Thymus (tissue), 11 donors: ENCODE data around the gene IL6R. TPM values are rescaled to one million over a fixed set of nuclear protein-coding genes. Genes with fewer than 3 reads are reported as not detected.

Experiments
- DNase-seq, 9 donors: peaks; one replicate each; pipeline ENCODE4 v3.0.0-alpha.2; 2013; ENCODE audit warnings: low spot score in 9 of 9, low read depth in 6 of 9, missing footprints in 1 of 9
- H3K27ac ChIP-seq, 2 donors: one replicate each; pipeline ENCODE4 v1.5.1; 2013; ENCODE audit warnings: control low read depth in 1 of 2, low read depth in 1 of 2, low read length in 1 of 2, mild to moderate bottlenecking in 1 of 2, moderate library complexity in 1 of 2
- H3K27me3 ChIP-seq, 2 donors: one replicate each; pipeline ENCODE4 v1.5.1; 2013; ENCODE audit warnings: low read length in 1 of 2; ENCODE audit not compliant: control insufficient read depth in 2 of 2, insufficient read depth in 1 of 2
- H3K36me3 ChIP-seq, 2 donors: one replicate each; pipeline ENCODE4 v1.5.1; 2013; ENCODE audit warnings: low read length in 1 of 2, mild to moderate bottlenecking in 1 of 2, moderate library complexity in 1 of 2; ENCODE audit not compliant: control insufficient read depth in 2 of 2, insufficient read depth in 2 of 2
- H3K4me1 ChIP-seq, 2 donors: one replicate each; pipeline ENCODE4 v1.5.1; 2013; ENCODE audit warnings: low read length in 2 of 2; ENCODE audit not compliant: control insufficient read depth in 2 of 2, insufficient read depth in 2 of 2
- H3K4me3 ChIP-seq, 2 donors: one replicate each; pipeline ENCODE4 v1.5.1; 2013; ENCODE audit warnings: low read length in 2 of 2, control low read depth in 1 of 2, mild to moderate bottlenecking in 1 of 2
- H3K9me3 ChIP-seq, 2 donors: one replicate each; pipeline ENCODE4 v1.5.1; 2013; ENCODE audit warnings: low read length in 1 of 2, mild to moderate bottlenecking in 1 of 2; ENCODE audit not compliant: control insufficient read depth in 2 of 2, insufficient read depth in 1 of 2
- WGBS: extraction: QIAGEN DNeasy Blood & Tissue Kit; methylation state at CpG from one replicate; pipeline ENCODE4 v1.1.7; 2013; 5-methylcytosine and 5-hydroxymethylcytosine counted together
- polyA plus RNA-seq: library from polyadenylated mRNA; stranded (reverse); fragments of 200-250 nt; gene quantifications from one replicate; pipeline ENCODE4 v1.2.3, GENCODE V29; 2013
- total RNA-seq: library from RNA; stranded (reverse); fragments of 120-200 nt; gene quantifications from one replicate; pipeline ENCODE4 v1.2.4, GENCODE V29; 2013
- donor health status: healthy.

Gene IL6R
- total and polyA plus RNA-seq, 2 donors, result 10.3 to 10.5 TPM

DNA sequence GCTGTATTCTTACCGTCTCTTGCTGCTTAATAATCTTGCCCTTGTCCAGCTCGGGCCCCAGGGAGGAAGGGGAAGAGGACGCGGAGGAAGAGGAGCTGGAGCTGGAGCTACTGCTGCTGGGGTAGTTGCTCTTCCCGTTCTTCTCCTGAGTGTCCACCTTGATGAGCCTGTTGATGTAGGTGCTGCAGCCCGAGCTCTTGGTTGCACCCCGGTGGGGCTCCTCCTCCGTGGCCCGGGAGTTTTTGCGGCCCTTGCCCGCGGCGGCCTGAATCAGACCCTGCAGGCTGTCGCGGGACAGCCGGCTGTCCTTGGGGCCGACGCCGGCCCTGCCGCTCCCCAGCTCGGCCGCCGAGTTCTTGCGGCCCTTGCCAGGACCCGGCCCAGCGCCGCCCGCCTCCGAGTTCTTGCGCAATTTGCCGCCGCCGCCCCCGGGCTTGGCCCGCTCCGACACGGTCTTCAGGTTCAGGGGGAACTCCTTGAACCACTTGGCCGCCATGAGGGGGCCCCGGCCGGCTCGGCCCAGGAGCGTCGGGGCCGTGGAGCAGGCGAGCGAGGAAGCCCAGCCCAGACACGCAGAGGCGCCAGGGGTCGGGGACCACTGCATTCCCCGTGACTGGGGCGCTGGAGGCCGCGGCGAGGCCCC is 96.4 kb downstream of the IL6R start:
- H3K27me3 ChIP-seq, result peaks cover 49 to 73% of the 10 kb centered on the region in 2 donors

DNA sequence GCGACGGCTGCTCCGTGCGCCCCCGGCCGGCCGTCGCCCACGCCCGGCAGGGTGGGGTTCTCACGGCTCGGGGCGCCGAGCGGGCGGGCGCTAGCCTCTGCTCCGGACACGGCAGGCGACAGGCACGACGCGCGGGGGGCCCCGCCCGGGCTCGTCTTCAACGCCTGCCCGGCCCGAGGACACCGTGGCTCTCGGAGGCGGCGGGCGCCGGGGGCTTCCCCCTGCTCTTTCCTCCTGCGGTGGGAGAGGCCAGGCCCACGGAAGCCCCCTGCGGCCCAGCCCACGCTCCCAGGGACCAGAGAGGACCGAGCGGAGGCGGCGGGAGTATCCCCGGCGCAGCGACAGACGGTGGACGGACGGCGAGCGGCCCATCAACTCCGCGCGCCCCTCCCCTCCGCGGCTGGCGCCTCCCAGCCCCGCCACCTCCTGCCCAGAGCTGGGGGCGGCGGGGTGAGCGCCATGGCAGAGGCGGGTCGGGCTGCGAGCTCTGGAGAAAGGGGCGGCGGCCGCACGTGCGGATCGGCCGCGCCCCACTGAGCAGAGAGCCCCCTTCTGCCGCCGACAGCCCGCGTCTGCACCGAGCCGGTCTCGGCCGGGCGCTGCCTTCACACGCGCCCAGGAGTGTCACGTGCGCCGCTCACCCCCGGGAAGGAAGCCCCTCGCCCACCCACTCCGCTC is 97.1 kb downstream of the IL6R start, which contains the start of the genes SHE and TDRD10:
SHE (minus strand) TSS at position 347 of the 678 bp plus-strand sequence. CDS start 386 bp downstream, outside the sequence.
TDRD10 (plus strand) TSS at position 154 of the 678 bp plus-strand sequence. CDS start 4,685 bp downstream, outside the sequence.
- Histone ChIP-seq H3K36me3 (no peaks in the 10 kb centered on the region), H3K4me1 (peaks cover 0 to 2% of the 10 kb centered on the region in 2 donors), H3K27me3 (peaks cover 49 to 78% of the 10 kb centered on the region in 2 donors), H3K27ac (no peak within 1 kb of the TSS), H3K4me3 (peak within 1 kb of the TSS; percentile 2 to 24), H3K9me3 (peaks cover 7 to 19% of the 10 kb centered on the region in 2 donors)
- DNase-seq, result no peak
- 3% methylated on average over 90 of the region's 90 CpGs for WGBS

More for the DNA sequence above, 96.4 kb downstream of the IL6R start:
- Histone ChIP-seq H3K4me1 (peaks cover under 1 to 2% of the 10 kb centered on the region in 2 donors), H3K27ac (no peak overlapping the region), H3K36me3 (no peaks in the 10 kb centered on the region), H3K9me3 (peaks cover 7 to 18% of the 10 kb centered on the region in 2 donors), H3K4me3 (peak overlapping the region; percentile 2 to 24)
- no peak for DNase-seq
- WGBS, result 23% methylated on average over 54 of the region's 54 CpGs

DNA sequence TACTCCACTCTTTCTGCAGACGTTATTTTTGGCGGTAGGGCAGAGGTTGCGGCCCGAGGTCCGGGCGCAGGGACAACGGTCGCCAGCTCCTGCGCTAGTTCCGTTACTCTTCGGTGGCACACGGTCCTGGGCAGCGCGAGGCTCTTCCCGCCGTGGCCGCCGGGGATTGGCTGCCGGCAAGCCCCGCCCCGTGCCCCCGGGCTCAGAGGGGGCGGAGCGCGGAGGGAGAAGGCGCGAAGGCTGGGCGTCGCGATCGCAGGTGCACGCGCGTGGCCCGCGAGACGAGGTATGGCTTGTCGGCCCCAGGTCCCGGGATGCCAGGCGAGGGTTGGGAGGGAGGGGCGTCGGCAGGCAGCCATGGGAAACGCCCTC is 97.6 kb downstream of the IL6R start:
- 22% methylated on average over 43 of the region's 43 CpGs for WGBS
- Histone ChIP-seq H3K27me3 (peaks cover 49 to 83% of the 10 kb centered on the region in 2 donors), H3K9me3 (peaks cover 7 to 19% of the 10 kb centered on the region in 2 donors), H3K27ac (no peak overlapping the region), H3K36me3 (no peaks in the 10 kb centered on the region), H3K4me1 (peaks cover 0 to 2% of the 10 kb centered on the region in 2 donors), H3K4me3 (no peak overlapping the region)
- DNase-seq, result no peak

DNA sequence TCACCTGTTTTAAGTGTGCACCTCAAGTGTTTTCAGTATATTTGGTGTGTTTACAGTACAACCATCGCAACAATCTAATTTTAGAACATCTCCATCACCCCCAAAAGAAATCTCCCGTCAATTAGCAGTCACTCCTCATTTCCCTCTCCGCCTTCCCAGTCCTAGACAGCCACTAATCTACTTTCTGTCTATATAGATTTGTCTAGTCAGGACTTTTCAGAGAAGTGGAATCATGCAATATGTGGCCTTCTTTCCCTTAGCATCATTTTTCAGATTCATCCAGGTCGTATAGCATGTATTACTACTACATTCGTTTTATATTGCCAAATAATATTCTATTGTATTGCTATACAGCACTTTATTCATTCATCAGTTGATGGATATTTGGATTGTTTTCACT is 98.8 kb downstream of the IL6R start:
- WGBS, result 96% methylated on average over 5 of the region's 5 CpGs
- Histone ChIP-seq H3K4me3 (no peak overlapping the region), H3K27me3 (peaks cover 49 to 81% of the 10 kb centered on the region in 2 donors), H3K27ac (no peak overlapping the region), H3K9me3 (peaks cover 7 to 19% of the 10 kb centered on the region in 2 donors), H3K4me1 (peaks cover 0 to 2% of the 10 kb centered on the region in 2 donors), H3K36me3 (no peaks in the 10 kb centered on the region)
- DNase-seq, result no peak

DNA sequence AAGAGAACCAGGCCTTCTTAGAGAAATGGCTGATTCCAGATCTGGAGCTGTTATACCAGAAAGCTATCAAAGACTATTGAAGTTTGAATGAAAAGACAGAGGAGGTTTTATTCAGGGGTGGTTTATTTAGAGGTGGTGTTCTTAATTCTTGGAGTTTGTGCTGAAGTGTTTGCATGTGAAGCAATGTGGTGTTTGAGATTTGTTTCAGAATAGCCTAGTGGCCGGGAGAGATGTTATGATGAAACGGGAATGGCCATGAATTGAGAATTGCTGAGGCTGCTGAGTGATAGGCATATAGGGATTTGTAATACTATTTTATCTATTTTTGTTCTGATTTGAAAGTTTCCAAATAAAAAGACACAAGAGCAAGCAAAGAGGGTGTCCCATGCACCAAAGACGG is 107.6 kb downstream of the IL6R start:
- Histone ChIP-seq H3K4me3 (no peak overlapping the region), H3K9me3 (no peaks in the 10 kb centered on the region), H3K4me1 (no peaks in the 10 kb centered on the region), H3K36me3 (no peaks in the 10 kb centered on the region), H3K27me3 (peaks cover 3 to 12% of the 10 kb centered on the region in 2 donors), H3K27ac (no peak overlapping the region)
- no peak for DNase-seq
- 96% methylated on average over 3 of the region's 3 CpGs for WGBS

DNA sequence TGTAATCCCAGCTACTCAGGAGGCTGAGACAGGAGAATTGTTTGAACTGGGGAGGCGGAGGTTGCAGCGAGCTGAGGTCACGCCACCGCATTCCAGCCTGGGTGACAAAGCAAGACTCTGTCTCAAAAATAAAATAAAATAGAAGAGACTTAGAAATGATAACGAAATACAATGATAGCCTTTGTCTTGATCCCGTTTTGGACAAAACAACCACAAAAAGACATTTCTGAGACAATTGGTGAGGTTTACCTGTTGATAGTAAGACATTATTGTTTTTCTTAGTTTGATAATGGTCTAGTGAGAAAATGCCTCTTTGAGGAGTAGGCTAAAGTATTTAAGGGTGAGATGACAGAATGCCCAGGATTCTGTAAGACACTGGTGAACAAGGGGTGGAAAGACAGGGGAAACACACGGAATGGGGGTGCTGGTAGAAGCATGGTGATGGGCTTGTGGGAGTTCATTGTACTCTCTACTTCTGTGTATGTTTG is 109.0 kb downstream of the IL6R start:
- WGBS, result 96% methylated on average over 7 of the region's 7 CpGs
- DNase-seq, result no peak
- Histone ChIP-seq H3K4me3 (no peak overlapping the region), H3K27ac (no peak overlapping the region), H3K4me1 (no peaks in the 10 kb centered on the region), H3K9me3 (no peaks in the 10 kb centered on the region), H3K27me3 (peaks cover 3 to 10% of the 10 kb centered on the region in 2 donors), H3K36me3 (no peaks in the 10 kb centered on the region)

DNA sequence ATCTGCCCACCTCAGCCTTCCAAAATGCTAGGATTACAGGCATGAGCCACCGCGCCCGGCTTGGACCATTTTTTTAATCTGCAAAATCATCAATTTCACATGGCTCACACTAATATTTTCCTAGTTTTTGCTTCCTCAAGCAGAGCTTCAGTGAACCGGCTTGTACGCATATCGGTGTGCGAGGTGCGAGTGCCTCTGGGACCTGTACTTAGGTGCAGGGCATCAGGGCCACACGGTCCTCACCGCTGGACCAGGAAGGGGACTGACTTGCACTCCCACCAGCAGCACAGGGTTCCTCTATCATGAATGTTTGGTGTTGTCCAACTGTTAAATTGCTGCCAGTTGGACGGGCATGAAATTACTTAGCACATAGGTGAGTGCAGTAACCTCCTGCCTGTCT is 112.5 kb downstream of the IL6R start:
- Histone ChIP-seq H3K9me3 (no peaks in the 10 kb centered on the region), H3K4me1 (peaks cover 0 to 2% of the 10 kb centered on the region in 2 donors), H3K27ac (no peak overlapping the region), H3K4me3 (no peak overlapping the region), H3K27me3 (peaks cover 0 to 5% of the 10 kb centered on the region in 2 donors), H3K36me3 (no peaks in the 10 kb centered on the region)
- DNase-seq, result no peak
- 98% methylated on average over 11 of the region's 11 CpGs for WGBS
